HG02759 (cell line): ENCODE data around the gene SYT7.

ENCODE experiments used
- ATAC-seq: cut with Tn5 transposase; IDR thresholded peaks from one replicate; pipeline ENCODE4 v1.9.1; 2021; ENCODE audit warnings: mild to moderate bottlenecking, moderate library complexity; ENCODE audit not compliant: unreplicated experiment

The SYT7 gene

DNA sequence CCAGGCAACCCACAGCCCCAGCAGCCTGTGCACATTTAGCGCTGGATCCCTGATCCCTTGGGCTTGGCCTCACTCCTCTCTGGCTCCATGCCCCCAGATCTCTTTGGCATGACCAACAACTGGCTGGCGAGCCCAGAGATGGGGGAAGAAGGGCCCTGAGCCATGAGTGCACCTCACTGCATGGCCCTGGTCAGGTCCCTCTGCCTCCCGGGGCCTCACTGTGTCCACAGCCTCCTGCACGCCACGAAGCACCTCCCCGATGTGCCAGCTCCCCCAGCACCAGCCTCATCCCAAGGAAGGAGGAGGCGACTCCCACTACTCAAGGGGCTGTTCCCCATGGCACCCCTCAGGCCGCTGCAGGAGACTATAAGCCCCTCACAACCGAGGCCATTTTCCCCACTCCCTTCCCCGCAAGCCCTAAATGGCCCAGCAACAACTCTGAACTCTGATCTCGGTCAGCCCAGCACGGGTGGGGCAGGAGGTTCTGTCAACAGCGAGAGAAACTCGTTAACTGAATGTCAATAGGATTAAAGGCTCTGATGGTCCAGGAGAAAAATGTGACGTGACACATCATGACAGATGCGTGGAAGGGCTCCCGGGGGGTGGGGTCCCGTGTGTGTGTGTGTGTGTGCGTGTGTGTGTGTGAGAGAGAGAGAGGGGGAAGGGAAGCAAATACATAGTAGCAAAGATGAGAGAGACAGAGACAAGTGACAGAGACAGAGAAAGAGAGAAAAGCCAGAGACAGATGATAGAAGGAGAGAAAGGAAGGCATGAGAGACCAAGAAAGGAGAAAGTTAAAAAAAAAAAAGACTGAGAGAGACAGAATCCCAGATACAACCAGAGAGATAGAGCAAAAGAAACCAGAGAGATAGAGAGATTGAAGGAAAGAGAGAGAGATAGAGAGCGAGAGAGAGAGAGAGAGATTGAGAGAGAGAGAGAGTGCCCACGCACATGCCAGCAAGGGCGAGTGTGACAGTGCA is 28.4 kb upstream of the SYT7 start:
- no peak for ATAC-seq

DNA sequence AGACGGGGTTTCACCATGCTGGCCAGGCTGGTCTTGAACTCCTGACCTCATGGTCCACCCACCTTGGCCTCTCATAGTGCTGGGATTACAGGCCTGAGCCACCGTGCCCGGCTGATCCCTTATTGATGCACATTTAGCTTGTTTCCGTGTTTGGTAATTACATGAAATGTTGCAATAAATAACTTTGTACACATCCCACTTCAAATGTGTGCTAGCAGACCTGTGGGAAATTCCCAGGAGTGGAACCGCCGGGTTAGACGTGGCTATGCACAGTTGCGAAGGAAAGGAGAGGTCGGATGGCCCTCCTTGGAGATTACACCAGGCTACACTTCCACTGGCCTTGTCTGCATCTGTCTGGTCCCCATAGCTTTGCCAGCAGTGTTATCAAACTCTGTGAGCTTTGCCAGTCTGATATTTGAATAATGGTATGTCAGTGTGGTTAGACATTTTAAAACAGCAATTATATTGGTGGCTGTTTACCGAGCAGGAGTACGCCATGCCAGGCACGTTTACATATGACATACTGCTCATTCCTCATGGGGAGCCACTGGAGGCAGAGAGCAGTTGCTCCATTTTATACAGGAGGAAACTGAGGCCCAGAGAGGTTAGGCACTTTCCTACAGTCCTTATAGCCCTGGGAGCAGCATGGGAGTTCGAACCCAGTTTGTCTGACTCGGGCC is 27.2 kb upstream of the SYT7 start:
- ATAC-seq: no peak

DNA sequence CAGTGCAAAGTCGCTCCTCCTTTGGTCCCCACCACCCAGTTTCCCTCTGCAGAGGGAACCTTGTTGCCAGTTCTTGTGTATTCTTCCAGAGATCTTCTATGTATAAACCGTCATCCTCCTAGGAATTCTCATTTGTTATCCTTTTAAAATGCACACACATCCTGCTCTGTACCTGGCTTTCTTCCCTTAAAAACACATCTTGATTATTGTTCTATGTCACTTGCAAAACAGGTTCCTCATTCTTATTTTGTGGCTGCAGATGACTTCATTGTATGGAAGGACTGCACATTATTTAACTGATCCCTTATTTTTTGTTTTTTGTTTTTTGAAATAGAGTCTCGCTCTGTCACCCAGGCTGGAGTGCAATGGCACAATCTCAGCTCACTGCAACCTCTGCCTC is 26.6 kb upstream of the SYT7 start:
- no peak for ATAC-seq

DNA sequence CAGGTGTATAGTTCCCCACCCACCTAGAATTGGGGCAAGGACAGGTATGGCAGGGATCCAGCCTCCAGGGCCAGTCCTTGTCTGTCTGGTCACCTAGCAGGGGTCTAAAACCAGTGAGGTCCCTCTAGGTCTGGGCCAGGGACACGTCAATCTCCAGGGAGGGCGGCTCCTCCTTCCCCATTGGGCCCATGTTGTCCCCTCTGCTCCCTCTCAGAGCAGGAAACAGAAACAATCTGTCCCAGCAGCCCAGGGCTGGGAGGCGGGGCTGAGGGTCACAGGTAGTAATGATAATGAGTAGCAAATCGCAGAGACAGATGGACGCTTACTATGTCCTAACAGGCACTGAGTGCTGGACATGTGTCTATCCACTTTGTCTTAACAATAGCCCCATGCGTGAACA is 22.8 kb upstream of the SYT7 start:
- no peak for ATAC-seq

DNA sequence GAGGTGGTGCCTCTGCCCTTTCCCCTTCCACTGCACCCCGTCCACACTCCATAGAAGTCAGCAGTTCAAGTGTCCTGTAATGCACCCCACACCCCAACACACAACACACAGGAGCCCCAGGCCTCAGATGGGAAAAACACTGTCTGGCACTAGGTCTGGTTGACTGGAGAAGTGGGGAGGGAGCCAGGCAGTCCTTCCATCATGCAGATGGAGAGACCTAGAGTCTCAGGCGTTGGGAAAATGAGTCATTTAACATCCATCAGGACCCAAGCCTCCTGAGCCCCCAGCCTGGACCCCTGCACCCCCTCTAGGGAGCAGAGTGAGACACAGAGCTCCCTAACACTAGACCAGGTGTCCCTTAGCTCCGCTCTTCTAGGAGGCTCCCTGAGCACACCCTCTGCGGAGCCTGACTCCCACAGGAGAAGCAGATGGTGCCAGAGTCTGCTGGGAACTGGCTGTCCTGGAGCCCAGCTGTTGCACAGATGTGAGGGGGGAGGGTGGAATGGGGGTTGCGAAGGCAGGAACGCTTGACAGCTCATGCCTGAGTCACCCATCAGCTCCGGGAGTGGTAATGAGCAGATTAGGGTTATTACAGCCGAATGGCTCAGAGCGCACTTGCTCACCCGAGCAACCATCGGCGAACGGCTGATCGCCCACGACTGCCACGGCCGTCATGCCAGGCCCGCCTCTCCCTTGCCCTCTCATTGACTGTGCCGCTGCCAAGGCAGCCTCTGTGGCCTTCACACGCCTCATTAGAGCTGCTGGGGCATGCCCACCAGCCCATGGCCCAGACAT is 22.1 kb upstream of the SYT7 start:
- no peak for ATAC-seq

DNA sequence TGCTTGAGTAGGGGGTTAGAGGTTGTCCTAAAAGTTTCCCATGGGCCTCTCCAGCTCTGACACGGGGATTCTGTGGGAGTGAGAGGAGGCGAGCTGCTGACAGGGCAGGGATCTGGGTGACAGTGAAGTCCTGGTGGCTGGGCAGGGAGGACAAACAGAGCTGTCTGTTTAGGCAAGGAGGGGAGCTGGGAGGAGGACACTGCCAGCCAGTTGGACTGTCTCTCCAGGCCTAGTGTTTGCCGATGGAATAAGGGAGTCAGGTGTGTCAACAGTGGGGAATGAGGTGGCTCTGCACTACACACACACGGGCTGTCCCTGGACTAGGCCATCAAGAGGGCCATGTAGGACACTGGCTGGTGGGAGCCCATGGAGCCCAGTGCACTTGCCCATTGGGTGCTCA is 20.6 kb upstream of the SYT7 start:
- ATAC-seq: no peak

DNA sequence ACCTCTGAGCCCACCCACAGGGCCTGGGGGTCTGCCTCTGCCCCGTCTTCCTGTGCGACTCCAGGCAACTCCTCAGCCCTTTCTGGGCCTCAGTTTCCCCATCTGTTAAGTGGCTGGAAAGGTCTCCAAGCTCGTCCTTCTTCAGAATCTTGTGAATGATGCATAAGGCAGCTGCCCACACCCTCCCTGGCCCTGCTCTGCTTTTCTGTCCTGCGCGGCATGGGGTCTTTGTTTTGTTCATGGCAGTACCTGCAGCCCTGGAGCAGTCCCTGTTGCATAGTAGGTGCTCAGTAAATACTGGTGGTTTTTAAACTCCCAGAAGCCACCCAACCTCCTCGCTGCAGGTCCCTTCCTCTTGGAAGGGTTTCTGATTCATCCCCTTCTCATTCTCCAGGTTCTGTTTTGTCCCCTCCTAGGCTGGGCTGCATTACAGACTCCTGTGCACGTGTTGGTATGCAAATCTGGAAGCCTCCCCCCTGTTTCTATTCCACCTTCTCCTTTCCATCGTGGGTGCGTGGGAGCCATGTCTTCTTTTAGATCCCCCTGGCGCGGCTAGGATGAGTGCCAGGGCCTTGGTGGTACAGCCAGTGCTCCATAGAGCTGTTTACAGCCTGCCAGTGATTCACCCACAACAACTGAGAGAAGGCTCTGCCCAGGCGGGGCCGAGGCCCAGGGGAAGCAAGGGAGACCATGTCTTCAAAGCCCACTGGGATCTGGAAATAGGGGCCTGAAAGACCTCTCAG is 19.3 kb upstream of the SYT7 start:
- ATAC-seq: no peak

DNA sequence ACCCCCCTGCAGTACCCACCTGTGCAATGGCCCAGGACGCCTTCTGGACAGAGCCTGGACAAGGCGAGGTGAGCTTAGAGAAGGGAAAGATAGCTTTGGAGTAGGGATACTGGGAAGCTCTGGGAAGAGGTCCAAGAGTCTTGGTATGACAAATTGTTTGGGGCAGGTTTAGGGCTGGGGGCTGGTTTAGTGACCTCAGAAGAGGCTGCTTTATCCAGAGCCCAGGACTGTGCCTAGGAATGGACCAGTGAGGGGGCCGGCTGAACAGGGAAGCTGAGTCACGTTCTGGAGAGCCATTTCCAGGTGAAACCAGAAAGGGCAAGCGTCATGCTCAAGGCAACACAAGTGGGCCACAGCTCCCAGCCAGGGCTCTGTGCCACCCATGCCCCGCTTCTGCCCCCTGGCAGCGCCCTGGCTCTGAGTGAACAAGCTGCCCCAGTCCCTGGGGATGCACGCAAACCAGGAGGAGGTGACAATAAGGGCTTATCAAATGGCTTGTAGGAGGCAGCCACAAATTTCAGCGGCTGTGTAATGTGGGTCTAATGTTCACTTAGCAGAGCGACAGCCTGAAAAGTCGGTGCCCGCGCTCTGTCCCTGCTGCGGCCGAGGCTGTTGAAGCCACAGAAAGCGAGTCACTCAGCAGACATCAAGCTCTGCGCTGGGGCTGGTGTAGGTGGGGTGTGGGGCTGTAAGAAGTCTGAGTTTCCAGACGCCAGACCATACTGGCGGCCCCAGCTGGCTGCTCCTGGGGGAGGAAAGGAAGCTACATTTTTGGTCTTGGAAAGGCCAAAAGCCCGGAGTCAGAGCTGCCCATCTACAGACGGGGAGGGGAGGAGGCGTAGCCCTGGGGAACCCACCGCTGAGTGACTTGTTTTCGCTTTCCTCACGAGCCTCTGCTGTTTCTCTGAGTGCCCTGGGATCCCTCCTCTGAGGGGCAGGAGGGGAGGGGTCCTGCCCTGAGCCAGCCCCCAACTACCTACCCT is 18.3 kb upstream of the SYT7 start:
- no peak for ATAC-seq

DNA sequence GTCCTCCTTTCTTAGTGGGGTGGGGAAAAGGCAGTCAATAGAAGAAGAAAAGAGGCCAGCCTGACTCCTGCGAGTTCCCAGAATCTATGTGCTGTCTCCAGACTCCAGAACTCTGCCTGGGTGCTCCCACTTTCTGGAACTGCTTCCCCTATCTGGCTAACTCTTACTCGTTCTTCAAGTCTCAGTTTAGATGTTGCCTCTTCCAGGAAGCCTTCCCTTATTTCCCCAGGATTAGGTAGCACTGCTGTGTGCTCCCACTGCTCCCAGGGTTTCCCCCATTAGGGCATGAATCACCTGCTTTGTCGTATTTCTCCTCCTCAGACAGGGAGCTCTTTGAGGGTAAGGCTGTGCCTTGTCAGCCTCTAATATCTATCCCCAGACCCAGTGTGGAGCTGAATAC is 17.5 kb upstream of the SYT7 start:
- ATAC-seq: no peak

DNA sequence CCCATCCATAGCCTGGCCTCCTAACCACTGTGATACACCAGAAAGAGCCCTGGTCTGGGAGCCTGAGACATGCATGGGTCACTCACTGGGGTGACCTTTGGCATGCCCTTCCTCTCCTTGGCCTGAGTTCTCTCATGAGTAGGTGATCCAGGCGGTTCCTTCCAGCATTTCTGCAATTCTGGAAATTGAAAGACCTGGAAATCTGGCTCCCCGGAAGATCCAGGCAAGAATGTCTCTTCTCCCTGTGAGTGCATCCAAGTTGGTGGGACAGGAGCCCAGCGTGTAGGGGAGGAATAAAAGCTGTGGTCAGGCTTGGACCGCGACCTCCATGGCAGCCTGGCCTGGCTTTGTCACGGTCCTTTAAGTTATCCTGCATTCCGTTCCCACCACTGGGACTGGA is 16.1 kb upstream of the SYT7 start:
- ATAC-seq: no peak

DNA sequence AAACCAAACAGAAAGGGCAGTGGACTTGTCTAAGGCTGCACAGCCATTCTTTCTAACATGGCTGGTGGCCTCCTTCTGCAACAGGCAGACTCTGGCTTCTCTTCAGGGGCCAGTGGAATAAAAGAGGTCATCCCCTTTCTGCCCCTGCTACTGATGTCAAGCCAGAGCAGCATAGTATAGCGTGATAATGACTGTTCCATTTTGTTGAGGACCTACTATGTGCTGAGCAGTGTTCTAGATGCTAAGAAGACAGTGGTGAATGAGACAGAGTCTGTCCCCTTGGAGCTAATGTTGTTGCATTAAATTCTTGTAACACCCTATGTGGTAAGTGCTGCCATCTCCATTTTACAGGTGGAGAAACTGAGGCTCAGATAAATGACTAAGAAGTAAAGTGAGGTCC is 15.7 kb upstream of the SYT7 start:
- no peak for ATAC-seq

DNA sequence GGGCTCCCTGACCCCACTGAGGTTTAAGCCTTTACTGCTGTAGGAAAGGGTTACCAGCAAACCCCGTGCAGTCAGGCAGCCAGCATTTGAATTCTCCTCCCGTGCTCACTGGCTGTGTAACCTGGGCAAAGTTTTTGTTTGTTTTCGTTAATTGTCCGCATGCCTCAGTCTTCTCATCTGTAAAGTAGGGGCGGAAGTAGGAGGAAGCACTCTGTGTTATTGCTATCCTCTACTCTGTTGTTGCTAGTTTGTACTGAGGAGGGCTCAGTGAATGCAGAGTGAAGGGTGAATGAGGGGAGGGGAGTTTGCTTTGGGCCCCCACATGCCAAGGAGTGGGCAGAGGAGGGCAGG is 14.0 kb upstream of the SYT7 start:
- ATAC-seq: no peak

DNA sequence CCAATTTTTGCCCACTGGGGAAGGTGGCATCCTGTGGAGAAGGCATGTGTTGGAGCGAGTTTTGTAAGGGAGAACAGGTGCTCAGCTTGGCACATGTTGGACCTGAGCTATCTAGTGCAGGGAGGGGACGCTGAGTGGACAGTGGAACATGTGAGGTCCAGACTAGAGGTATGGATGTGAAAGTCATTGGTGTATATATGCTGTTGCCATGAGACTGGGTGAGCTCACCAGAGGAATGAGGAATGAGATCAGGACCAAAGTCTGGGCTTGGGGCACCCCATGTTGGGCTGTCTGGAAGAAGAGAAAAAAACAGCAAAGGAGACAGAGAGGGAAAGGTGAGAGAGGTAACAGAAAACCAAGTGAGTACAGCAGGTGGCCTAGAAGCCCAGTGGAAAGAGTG is 12.3 kb upstream of the SYT7 start:
- no peak for ATAC-seq

DNA sequence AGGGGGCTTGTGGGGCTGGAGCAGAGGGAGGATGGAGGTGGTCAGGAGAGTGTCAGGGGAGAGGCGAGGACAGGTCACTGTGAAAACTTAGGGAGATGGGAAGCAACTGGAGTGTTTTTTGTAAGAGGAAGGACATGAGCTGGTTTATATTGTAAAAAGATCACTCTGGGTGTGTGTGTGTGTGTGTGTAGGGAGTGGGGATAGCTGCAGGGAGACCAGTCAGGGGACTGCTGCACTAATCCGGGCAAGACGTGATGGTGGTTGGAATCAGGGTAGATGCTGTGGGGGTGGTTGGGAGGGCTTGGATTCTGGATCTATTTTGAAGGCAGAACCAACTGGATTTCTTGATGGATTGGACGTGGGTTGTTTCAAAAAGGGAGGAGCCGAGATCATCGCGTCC is 11.3 kb upstream of the SYT7 start:
- no peak for ATAC-seq

DNA sequence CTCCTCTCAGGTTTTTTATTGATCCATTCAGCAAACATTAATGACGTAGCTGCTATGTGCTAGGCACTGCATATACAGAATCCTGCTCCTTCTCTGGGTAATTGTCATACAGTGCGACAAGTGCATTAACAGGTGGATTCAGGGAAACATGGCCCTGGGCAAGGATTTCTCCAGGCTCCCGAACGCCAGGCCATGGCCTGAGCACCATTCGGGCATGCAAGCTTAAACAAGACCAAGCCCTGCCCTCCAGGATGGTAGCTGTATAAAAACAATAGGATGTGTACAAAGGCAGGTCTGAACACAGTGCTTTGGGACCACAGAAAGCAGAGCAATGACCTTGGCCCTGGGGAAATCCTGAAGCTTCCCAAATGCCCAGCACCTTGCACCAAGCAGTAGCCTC is 9.1 kb upstream of the SYT7 start:
- ATAC-seq: no peak

DNA sequence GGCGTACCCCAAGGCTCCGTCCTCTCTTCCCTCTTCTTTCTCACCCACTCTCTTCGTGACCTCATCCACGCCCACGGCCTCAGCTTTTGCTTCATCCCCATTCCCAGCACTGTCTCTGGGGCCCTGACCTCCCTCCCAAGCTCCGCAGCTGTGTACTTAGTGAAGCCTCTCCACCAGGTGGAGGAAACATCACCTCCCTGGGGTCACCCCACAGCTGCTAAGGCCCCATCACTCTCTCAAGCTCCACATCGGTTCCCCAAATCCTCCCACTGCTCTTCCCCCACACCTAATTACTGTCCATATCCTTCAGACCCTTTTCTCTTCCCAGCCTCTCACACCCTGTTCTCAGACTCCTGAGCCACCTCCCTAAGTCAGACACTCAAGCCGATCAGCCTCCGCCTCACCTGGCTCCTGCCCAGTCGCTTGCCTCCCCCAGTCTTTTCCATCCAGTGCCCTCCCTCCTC is 7.9 kb upstream of the SYT7 start:
- no peak for ATAC-seq

DNA sequence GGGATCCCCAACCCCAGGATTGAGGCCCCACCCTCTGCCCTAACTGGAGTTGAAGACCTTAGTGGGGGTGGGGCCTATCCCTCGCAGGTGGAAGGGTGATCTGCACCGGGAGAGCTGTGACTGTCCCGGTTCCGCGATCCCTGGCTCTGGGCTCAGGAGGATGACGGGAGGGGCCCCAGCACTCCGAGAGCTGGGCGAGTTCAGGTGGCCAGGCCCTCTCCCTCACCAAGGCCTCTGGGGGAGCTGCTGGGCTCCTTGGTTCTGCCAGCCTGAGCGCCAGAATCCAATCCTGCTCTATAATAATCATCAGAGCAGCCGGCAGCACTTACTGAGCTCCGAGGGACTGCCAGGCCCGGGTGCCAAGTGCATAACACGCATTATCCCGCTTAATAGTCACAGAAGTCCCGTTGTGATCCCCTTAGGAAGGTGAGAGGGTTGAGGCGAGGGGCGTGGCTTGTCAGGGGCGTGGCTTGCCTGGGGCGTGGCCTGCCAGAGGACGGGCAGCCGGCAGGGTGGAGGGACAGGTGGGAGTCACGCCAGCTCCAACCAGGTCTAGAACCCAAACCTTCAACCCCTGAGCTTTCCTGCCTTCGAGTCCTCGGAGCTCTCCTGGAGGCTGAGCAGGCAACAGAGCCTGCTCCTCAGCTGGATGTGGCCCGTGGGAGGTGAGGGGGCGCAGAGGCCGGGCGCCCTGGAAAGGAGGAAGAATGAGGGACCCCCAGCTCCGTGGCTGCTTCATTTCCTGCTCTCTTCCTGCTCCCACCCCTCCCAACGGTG is 7.3 kb upstream of the SYT7 start:
- ATAC-seq: no peak

DNA sequence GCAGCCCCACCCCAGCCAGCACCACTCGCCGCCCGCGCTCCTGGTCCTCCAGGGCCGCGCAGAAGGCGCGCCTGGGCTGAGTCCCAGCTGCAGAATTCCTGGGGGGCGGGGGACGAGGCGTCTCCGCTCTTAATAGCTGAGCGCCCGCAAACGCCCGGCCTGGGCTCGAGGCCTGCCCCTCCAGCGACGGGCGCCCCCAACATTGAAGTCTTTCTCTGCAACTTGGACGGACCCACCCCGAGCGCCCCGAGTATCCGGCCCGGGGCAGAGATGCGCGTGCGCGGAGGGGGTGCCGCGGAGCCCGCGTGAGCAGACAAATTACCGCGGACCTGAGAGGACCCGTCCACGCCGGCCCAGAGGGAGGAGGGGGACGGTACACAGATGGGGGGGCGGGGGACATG is 6.7 kb upstream of the SYT7 start:
- ATAC-seq: no peak
